D341Med (cell line): Measurements from ENCODE around the gene APOL4.
A peak's percentile ranks its signal among the peaks of the same experiment; 100 is the strongest.
"Not testable (repeated sequence)": the region's sequence is repeated elsewhere in the genome, so short reads cannot be mapped to it uniquely, and the experiment has no call there.

Experiments
- DNase-seq: peaks from one replicate; pipeline ENCODE4 v3.0.0; 2012; ENCODE audit warnings: low spot score

Gene APOL4

DNA sequence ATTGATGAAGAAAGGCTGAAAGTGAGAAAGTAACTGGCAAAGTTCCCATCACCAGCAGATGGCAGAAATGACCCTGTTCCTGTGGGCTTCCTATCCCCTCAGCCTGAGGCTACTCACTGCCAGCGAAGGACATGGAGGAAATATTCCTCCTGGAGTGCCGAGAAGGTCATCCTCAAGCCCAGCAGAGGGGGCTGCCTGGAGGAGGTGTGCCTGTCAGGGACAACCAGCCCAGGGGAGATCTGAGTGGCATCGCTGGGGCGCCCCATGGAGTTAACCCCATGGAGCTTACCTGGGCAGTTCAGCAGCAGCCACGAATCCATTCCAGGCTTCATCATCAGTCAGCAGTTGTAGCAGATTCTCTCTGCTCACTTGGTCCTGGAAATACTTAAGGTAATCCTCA, 29.4 kb upstream of the APOL4 start:
- not testable (repeated sequence) for DNase-seq

GRCh38 chr22:36229649-36230048, 28.0 kb upstream of the APOL4 start:
- DNase-seq: not testable (repeated sequence)

- DNase-seq: no peak
These were observed 27.3 kb upstream of the APOL4 start for GRCh38 chr22:36228944-36229343.

DNA sequence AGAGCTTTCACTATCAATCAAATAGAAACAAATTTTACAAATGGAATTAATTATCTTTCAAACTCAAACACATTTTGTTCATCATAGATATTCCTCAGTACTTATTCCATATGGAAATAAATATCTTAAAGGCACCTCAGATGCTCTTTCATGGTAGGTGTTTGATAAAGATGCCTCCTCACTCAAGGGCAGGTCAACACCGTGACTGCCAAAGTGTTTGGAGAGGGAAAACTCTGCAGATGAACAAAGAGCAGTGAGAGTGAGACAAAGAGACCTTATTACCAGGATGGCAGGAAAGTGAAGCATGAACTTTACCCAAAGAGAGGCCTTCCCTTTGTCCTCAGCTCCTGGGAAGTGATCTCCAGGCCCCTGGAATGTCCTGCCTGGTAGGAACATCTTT, 26.8 kb upstream of the APOL4 start:
- not testable (repeated sequence) for DNase-seq

DNA sequence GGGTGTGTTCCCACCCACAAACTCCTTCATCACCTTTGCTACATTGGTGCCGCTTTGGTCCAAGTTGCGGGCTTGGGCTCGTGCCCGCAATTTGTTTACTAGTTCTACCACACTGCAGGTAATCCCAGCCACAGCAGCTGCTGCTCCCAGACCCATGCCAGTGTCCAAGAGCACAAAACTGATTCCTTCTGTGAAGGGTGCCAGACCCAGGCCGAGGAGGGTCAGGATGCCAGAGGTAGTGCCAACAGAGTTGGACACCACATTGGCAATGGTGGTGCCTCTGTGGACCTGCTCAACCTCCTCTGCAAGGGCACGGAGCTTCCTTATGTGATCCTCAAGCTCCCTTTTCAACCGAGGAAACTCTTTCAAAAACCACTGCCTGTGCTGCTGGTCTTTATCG, 26.2 kb upstream of the APOL4 start:
- no peak for DNase-seq

DNA sequence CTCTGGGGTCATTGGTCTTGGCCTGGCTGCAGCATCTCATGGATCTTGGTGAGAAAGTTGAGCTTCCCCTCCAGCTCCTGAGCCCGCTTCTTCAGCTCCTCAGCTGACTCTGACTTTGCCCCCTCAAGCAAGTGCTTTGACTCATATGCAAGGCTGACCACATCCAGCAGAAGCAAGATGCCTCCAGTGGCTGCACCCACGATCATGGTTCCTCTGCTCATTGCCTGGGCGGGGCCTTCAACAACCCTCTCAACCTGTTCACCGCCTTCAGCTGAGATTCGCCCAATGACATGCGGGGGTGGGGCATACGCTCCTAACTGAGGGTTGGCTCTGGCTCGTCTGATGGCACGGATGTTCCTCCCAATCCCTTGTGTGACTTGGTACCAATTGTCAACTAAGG, 25.8 kb upstream of the APOL4 start:
- DNase-seq: no peak

GRCh38 chr22:36226189-36226588, 24.6 kb upstream of the APOL4 start:
- DNase-seq: no peak

DNA sequence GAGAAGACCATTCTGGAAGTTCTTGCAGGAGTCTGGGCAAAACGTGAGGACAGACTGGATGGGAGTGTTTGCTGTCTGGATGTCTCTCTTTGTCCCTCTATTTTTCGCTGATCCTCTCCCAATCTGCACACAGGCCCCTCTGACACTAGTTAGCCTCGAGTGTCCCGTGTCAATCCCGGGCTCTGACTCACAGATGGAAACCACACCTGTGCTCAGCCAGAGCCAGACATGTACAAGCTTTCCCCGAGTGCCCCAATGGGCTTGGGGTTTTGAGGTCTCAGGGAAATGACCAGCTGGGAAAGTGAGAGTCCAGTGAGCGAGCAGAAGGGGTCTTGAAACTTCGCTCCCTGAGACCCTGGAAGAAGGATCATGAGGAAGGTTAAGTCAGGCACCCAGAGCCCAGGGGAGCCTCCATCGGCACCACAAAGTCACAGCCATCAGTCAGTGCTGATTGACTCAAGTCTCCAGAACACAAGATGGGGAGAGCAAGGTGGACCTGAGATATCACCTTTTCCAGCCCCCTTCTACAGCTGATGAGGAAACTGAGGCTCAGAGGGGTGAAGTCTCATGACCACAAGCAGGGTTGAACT, 23.8 kb upstream of the APOL4 start:
- DNase-seq: no peak

DNA sequence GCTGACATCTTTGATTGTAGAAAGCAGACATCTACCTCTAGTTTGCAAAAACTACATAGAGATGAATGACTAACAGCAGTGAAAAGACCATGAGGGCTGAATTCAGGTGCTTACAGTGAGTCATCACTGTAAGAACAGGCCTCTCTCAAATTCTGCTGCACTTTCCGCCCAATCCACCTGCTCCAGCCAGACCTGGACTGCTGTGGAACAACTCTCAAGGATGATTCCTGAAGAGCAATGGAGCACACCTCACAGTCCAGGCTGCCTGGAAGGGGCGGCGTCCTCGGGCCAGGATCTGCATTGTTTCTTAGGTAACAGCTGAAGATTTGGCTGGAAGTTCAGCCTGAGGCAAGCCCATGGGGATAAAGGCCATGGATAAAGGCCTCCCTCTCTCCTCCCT, 22.6 kb upstream of the APOL4 start:
- DNase-seq: no peak

DNA sequence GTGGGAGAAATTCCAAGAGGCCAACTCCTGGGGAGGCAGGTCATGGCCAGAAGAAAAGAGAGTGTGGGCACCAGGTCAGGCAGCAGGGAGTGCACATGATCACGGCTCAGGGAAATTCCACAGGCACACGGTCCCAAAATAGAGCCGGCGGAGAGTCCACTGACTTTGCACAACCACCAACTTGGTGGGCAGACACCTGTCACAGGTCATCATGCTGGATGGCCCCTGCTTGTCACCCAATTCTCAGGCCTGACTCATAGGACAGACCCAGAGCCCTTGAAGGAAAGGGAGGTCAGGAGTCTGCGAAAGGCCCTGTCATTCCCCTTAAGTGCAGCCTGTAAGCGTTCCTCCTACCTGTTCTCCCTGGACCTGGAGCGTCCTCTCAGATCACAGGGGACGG, 21.9 kb upstream of the APOL4 start:
- no peak for DNase-seq

DNA sequence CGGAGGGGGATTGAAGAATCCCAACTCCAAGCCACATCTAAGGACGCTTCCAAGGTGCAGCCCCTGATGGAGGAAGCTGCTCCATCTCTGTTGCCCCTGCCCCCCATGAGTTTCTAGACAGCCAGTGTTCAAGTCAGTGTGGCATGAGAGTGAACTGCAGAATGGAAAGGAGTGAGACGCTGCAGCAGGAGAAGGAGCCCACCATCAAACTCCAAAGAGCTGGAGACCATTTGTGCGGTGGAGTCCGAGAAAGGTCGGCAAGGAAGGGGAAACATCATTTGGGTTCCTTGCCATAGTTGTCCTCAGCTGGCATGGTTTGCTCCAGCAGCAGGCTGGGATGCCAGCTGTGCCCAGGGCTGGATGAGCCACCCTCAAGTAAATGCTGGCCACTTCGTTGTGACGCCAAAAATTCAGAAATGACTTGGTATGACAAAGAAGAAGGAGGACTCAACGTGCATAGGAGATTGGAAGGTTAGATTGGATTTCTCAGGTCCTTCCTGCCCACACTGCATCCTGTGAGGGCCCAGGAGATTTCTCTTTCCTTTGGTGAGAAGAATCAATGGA, 21.4 kb upstream of the APOL4 start:
- DNase-seq: no peak

- peak; percentile 70 for DNase-seq
These were observed 20.5 kb upstream of the APOL4 start for GRCh38 chr22:36221799-36222751.

DNA sequence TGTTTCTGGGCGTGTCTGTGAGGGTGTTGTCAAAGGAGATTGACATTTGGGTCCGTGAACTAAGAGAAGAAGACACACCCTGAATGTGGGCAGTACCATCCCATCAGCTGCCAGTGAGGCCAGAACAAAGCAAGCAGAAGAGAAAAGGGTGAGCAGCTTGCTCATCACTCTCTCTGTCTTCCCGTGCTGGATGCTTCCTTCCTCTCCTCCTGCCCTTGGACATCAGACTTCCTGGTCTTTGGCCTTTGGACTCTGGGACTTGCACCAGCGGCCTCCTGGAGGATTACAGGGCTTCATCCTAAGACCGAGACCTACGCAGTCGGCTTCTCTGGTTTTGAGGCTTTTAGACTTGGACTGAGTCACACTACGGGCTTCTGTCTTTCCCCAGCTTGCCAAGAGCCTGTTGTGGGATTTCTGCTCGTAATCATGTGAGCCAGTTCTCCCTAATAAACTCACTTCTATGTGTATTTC, 18.9 kb upstream of the APOL4 start:
- no peak for DNase-seq

DNA sequence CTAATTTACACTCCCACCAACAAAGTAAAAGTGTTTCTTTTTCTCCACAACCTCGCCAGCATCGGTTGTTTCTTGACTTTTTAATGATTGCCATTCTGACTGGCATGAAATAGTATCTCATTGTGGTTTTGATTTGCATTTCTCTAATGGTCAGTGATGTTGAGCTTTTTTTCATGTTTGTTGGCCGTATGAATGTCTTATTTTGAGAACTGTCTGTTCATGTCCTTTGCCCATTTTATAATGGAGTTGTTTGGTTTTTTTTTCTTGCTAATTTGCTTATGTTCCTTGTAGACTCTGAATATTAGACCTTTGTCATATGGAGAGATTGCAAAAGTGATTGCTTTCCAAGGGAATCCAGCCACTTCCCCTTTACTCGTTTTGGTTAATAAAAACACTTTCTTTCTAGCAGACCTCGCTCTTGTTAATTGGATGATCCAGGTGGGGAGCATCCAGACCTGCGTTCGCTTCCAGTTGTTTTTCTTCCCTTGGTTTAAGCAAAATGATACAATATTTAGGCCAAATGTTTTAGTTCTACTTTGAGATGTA, 17.1 kb upstream of the APOL4 start:
- DNase-seq: no peak

DNA sequence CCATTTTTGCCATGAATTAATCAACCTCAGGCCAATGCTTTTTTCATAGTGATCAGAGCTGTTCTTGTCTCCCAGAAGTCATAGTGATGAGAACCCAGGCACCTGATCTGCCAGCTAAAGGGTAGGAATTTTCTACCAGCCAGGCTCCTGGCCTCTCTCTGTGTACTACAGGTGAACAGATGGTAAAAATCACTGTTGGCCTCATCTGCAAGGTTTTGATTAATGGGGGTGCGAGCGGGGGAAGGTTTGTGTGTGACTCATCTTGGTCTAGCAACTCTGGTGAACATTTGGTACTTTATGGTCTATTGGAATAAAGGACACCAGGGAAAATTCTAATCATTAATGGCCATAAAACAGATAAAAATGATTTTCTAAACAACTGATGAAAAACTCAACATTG, 14.4 kb upstream of the APOL4 start:
- DNase-seq: no peak

DNA sequence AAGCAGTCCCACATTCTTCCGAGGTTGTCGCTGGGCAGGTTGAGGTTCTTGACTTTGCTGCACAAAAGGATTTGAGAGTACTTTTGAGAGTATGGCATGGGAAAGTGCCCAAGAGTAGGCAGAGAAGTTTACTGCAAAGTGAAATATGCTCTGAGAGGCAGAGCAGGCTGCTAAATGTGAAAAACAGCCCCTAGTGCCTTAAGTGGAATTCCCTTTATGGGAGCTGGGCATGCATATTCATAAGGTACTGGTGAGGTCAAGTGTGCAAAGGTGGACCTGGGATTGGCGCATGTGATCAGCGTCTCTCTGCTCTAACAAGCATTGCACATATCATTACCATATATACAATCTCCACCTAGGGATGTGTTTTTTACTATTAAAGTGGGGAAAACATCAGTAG, 12.0 kb upstream of the APOL4 start:
- no peak for DNase-seq

- DNase-seq: no peak
These were observed 11.3 kb upstream of the APOL4 start for GRCh38 chr22:36212901-36213300.

GRCh38 chr22:36211237-36211861, 9.7 kb upstream of the APOL4 start:
- no peak for DNase-seq

- DNase-seq: no peak
These were observed 8.6 kb upstream of the APOL4 start for GRCh38 chr22:36210224-36210623.

DNA sequence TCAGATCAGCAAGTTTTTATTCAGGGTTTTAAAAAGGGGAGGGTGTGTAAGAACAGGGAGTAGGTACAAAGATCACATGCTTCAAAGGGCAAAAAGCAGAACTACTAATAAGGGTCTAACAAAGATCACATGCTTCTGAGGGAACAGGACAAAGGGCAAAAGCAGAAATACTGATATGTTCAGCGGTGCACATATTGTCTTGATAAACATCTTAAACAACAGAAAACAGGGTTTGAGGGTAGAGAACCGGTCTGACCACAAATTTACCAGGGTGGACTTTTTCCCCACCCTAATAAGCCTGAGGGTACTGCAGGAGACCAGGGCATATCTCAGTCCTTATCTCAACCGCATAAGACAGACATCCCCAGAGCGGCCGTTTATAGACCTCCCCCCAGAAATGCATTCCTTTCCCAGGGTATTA, 7.9 kb upstream of the APOL4 start:
- not testable (repeated sequence) for DNase-seq

DNA sequence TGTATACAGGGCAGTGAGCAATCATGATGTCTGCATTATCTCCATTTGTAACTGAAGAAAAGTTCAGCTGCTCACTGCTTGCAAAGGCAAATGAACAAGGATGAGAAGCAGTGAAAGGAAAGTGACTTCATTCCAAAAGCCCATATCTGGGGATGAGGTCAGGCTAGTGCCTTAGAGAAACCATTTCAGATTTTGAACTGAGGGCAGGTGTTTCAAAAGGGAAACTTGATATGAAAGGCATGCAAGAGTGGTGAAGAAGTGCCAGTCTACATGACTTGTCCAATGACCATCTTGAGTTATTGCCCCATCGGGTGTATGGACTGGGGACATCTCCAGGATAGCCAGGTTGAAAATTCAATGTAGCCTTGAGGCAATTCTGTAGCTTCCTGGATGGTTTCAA, 7.3 kb upstream of the APOL4 start:
- no peak for DNase-seq

DNA sequence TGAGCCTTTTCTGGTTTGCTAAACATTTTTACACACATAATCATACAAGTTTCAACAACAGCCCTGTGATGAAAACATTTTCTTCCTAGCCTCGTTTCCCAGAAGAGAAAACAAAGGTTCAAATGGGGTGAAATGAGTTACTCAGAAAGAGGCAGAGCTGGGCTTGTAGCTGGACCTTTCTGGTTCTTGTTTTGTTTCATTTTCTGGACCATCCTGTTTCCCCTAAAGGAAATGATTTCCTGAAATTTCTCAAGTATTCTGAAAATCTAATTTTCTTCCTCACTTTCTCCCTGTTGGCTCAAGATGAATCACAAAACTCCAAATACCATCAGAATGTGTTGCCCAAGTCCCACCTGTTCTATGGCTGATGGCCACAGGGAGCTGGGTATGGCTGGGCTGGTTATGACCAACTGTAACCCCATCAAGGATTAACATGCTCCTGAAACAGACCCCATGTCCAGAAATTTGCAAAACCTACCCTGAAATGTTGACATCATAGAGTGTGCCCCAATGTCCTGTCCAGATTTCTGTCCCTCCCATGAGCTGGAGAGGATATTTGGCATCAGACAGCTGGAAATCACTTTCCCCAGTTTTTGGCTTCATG, 6.7 kb upstream of the APOL4 start:
- DNase-seq: no peak
